ENCODE data around the gene SPDEF.

The SPDEF gene

DNA sequence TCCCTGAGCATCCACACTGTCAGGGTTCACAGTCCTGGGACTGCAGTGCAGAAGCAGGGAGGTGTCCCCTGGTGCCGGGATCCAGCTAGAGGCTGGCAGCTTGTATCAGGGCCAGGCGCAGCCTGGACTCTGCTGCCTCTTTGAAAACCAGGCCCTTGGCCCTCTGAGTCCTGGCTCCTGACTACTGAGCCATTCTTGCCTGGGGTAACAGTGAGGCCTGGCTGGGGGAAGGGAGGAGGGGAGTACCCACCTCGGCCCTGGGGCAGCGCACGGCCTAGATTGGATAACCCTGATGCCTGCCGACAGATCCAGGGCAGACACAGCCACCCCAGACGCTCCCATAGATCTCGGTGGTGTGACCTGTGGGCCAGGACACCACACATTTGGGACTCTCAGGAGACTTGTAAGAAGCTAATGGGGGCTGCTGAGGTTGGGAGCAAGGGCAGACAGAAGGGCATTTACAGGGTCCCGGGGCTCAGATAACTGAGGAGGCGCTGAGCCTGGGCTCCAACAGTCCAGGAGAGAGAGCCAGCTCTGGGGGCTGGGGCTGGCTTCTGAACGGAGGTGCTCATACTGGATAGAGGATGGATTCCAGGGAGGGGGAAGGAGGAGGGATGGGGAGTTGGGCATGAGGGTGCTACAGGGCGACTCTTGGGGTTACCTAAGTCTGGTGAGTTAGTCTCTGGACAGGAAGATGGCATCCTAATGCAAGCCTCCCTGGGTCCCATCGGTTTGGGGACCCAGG is 30.5 kb downstream of the SPDEF start:
- no peak for DNase-seq

- no peak for DNase-seq
Observed at GRCh38 chr6:34524971-34525370, 31.2 kb downstream of the SPDEF start.

DNA sequence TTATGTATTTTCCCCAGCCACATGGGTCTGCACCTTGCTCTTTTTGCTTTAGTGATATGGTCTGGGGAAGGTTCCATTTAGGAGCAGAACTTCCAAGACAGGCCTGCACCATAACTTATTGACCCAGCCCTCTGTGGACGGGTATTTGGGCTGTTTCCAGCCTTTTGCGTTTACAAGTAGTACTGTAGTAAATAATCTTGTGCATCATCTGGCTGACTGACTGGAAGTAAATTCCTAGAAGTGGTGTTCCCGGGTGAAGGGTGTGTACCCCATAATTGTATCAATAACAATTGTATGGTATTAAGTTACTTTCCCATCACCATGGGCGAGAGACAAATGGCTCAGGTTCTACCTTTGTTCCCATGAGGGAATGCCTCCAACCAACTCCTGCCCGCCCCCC is 31.6 kb downstream of the SPDEF start:
- DNase-seq, result no peak

DNA sequence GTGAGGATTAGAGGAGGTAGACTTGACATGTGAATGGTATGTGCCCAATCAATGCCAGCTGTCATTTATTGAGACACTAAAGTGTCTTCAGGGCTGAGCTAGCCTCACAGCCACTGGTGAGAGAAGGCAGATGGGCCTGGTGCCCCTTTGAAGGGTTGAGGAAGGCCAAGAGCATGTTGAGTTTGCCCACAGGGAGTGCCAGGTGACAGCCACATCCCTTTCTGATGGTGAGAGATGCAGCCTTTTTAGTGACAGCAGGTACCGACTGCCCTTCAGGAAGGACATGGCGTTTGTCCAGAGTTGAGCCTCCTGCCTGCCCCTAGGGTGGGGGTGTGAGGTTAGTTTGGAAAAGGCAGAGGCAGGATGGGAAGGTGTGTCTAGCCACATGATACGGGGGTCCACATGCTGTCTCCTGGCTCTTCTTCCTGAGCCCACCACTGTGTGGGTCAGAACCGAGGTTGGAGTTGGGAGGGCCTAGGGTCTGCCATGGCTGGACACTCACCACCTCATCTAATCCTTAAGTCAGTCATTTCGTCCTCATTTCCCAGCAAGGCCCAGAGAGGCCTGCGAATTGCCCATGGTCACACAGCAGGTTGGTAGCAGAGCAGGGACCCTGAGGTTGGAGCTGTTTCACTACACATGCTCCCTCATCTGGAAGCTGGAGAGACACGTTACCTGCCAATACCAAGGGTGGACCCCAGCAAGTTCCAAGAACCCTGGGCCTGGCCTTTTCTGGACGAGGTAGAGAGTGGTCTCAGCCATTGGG is 32.5 kb downstream of the SPDEF start:
- DNase-seq, result no peak

DNA sequence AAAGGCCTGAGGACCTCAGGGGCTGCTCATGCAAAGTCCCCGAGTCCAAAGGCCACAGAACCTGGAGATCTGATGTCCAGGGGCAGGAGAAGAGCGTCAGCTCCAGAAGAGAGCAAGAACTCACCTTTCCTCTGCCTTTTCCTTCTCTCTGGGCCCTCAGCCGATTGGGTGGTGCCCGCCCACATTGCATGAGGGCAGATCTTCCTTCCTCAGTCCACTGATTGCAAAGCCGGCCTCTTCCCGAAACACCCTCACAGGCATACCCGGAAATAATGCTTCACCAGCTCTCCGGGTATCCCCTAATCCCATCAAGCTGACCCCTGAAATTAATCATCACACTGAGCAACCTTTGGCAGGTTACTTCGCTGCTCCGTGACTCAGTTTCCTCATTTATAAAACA is 33.4 kb downstream of the SPDEF start:
- no peak for DNase-seq

GRCh38 chr6:34521463-34522285 is 34.5 kb downstream of the SPDEF start:
- no peak for DNase-seq

DNA sequence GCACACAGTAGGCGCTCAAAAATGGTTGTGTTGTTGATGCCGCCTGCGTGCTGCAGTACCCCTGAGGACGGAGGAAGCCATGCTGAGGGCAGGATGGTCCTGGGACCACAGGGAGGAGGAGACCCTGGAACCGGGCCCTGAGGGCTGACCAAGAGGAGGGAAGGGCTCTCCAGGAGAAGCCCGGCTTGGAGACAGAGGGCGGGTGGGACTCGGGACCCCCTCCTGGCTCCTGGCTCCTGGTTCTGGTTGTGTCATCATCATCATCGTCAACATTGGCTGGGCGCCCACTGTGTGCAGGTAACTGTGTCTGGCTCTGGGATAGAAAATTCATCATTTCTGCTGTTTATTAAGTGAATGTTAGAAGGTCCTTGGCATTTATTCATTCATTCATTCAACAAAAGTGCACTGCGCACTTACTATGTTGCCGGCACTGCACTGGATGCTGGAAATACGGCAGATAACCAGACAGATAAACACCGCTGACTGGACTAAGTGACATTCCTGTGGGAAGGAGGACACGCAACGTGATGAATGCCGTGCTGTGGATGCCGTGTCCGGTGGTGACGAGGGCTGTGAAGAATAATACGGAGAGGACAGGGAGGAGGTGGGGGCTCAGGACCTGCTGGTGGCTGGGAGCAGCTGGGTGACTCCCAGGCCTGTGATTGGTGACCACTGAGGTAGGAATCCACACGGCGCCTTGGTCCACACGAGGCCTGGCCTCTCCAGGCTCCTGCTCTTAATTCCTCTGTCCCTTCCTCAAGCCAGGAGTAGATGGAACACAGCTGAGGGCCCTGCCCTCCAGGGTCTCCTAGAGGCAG is 35.3 kb downstream of the SPDEF start:
- DNase-seq, result no peak

GRCh38 chr6:34519971-34520644 is 36.0 kb downstream of the SPDEF start:
- DNase-seq, result no peak

DNA sequence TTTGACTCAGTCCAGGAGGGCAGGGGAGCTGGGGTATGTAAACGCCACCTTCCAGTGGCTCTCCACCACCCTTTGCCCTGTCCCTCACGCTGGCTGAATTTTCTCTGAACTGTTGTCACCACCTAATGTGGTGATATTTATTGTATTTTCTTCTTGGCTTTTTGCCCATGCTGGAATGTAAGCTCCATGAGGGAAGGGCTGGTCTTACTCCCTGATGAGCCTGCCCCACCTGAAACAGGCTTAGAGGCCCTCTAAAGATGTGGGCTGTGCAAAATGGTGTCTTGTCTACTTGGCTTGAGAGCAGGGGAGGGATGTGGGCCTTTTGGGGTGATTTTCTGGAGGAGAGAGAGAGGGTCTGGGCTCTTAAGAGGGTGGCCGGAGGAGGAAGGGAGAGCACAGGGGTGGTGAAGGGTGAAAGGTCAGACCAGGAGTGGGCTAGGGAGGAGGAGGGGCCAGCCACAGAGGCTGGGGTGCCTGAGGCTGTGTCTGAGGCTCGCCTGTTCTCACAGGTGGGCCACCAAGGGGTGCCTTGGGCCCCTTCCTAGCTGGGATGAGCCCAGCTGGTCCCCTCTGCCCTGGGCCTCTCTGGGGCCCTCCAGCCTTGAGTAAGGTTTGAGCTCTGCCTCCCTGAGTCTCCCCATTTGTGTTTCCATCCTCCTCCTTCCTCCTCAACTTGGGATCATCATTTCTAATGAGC is 37.3 kb downstream of the SPDEF start:
- DNase-seq, result no peak

GRCh38 chr6:34517966-34518365 is 38.2 kb downstream of the SPDEF start:
- DNase-seq, result no peak

- DNase-seq, result no peak
Observed at GRCh38 chr6:34517461-34517881, 38.7 kb downstream of the SPDEF start.

- DNase-seq, result no peak
Observed at GRCh38 chr6:34516391-34517324, 39.5 kb downstream of the SPDEF start.

GRCh38 chr6:34515473-34516387 is 40.4 kb downstream of the SPDEF start:
- DNase-seq, result no peak

DNA sequence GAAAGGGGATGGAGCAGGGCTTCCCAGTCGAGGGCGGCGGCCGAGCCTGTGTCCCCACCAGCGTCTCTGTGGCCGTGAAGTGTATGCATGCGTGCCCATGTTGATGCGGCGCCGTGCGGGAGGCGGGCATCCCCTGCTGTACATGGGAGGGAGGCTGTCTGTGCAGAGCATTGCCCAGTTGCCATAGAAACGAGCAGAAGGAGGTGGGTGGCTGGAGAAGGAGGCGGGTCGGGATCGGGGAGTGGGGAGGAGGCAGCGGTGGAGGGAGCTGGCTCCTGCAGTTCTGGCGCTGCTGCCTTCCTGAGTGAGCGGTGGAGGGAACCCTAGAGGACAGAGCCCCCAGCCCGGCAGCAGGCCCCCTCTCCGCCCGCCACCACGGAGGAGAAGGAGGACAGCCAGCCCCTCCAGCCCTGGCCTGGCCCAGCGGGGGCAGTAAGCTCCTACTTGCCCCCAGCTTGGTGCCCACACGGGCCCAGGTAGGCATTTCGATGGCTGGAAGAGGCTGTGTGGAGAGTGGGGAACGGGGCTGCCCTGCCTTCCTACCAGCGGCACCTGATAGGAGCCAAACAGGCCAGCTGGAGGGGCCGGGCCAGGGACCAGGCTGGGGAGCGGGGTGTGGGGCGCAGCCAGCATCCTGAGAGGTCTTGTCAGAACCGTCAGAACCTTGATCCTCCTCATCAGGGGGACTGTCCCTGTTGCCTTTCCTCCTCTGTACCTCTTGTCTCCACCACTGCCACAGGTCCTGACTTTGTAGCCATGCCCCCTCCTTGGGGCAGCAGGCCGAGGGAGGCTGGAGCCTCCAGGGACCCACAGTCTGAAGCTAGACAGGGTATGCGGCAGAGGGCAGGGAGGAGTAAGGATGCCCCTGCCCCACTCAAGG is 41.3 kb downstream of the SPDEF start:
- no peak for DNase-seq

GRCh38 chr6:34514112-34514511 is 42.0 kb downstream of the SPDEF start:
- DNase-seq, result no peak

DNA sequence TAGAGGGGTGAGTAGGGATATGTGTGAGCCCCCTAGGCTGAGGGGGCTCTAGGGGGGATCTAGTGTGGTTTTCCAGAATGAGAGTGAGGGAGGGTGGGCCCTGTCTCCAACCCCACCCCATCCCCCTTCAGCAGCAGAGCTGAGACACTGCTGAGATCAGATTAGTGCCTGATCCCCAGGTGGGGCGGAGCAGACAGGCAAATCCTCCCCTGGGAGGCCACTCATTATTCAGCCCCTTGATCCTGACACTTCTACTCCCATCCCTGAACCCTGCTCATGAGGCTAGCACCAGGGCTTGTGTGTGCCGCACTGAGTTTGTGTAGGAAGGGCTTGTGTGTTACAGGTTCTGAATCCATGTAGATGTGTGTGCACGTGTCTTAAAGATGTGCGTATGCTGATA is 42.5 kb downstream of the SPDEF start:
- DNase-seq, result no peak

GRCh38 chr6:34512738-34513115 is 43.4 kb downstream of the SPDEF start:
- no peak for DNase-seq

Data from SIG-M5 (cell line).